ENCODE data around the gene SPINK8. TPM values are rescaled to one million over a fixed set of nuclear protein-coding genes. Genes with fewer than 3 reads are reported as not detected.

Gene SPINK8
- total and polyA plus RNA-seq, 7 donors: not detected

DNA sequence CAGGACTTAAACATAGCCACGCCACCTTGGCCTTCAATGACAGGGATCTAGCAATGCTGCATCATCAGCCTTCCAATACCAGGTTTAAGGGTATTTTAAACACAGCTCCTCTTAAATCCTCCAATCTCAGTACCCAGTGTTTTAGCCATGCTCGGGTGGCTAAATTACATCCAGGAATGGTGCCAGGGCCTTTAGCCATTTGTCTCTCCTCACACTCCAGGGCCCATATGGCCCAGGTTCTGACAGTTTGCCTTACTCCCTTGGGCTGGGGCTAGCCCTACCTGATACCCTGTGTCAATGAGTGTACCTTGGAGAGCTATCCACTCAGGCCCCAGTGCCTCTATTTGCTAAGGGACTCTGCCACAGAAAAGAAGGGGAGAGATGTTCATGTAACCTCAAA, 63.2 kb downstream of the SPINK8 start:
- H3K4me1 ChIP-seq: no peaks in the 10 kb centered on the region
- H3K27me3 ChIP-seq (ENCODE audit: insufficient read depth in 3 of 3, low read length in 2 of 3): no peaks in the 10 kb centered on the region
- H3K36me3 ChIP-seq (ENCODE audit: insufficient read depth in 1 of 2, low read depth in 1 of 2): peaks cover 2 to 41% of the 10 kb centered on the region in 2 donors
- TF ChIP-seq, protein P1, sequence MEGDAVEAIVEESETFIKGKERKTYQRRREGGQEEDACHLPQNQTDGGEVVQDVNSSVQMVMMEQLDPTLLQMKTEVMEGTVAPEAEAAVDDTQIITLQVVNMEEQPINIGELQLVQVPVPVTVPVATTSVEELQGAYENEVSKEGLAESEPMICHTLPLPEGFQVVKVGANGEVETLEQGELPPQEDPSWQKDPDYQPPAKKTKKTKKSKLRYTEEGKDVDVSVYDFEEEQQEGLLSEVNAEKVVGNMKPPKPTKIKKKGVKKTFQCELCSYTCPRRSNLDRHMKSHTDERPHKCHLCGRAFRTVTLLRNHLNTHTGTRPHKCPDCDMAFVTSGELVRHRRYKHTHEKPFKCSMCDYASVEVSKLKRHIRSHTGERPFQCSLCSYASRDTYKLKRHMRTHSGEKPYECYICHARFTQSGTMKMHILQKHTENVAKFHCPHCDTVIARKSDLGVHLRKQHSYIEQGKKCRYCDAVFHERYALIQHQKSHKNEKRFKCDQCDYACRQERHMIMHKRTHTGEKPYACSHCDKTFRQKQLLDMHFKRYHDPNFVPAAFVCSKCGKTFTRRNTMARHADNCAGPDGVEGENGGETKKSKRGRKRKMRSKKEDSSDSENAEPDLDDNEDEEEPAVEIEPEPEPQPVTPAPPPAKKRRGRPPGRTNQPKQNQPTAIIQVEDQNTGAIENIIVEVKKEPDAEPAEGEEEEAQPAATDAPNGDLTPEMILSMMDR (IDR thresholded peaks at IDR 0.05): no peak
- H3K9me3 ChIP-seq: no peaks in the 10 kb centered on the region
- intact Hi-C loops (cut with DNase I): loop anchor here in 1 of 2 donors (5.0 kb wide), 2 partner anchors 127 to 277 kb away; no protein-coding TSS in a partner anchor
- H3K4me3 ChIP-seq: no peak overlapping the region
- 60 to 65% (median 63%) methylated on average over 2 of the region's 2 CpGs for WGBS, 3 donors
- DNase-seq: no peak
- H3K27ac ChIP-seq: no peak overlapping the region
- no peak for ATAC-seq

DNA sequence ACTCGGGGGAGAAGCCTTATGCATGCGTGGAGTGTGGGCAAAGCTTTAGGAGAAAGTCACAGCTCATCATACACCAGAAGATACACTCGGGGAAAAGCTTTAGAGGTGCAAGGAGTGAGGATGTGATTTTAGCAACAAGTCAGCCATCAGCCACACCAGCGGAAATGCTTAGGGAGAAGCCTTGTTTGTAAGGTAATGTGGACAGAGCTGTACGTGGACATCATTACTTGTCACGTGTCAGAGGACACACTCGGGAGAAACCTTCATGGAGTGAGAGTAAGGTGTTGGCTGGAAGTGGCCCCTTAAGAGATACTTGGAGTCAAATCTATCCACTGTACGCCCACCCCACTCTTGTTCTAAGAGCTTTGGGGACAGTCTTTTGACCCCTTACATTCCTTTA, 63.9 kb downstream of the SPINK8 start:
- TF ChIP-seq, protein P1 (IDR thresholded peaks at IDR 0.05): no peak
- Histone ChIP-seq H3K4me1 (no peaks in the 10 kb centered on the region), H3K9me3 (no peaks in the 10 kb centered on the region), H3K4me3 (no peak overlapping the region), H3K27me3 (ENCODE audit: insufficient read depth in 3 of 3, low read length in 2 of 3) (no peaks in the 10 kb centered on the region), H3K27ac (no peak overlapping the region), H3K36me3 (ENCODE audit: insufficient read depth in 1 of 2, low read depth in 1 of 2) (peaks cover 2 to 43% of the 10 kb centered on the region in 2 donors)
- DNase-seq: no peak
- WGBS, 3 donors: 80 to 87% (median 82%) methylated on average over 8 of the region's 8 CpGs
- ATAC-seq: no peak
- intact Hi-C loops (cut with DNase I): no loop called here

DNA sequence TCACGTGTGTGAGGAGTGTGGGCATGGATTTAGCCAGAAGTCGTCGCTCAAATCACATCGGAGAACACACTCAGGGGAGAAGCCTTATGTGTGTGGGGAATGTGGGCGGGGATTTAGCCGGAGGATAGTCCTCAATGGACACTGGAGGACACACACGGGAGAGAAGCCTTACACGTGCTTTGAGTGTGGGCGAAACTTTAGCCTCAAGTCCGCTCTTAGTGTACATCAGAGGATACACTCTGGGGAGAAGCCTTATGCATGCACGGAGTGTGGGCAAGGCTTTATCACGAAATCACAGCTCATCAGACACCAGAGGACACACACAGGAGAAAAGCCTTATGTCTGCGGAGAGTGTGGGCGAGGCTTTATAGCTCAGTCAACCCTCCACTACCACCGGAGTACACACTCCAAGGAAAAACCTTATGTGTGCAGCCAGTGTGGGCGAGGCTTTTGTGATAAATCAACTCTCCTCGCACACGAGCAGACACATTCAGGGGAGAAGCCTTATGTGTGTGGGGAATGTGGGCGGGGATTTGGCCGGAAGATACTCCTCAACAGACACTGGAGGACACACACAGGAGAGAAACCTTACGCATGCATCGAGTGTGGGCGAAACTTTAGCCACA, 64.4 kb downstream of the SPINK8 start:
- H3K27ac ChIP-seq: no peak overlapping the region
- intact Hi-C loops (cut with DNase I): no loop called here
- H3K4me3 ChIP-seq: no peak overlapping the region
- DNase-seq (no peak), ATAC-seq (no peak)
- H3K36me3 ChIP-seq (ENCODE audit: insufficient read depth in 1 of 2, low read depth in 1 of 2): peaks cover 2 to 43% of the 10 kb centered on the region in 2 donors
- H3K9me3 ChIP-seq: no peaks in the 10 kb centered on the region
- 73 to 77% (median 75%) methylated on average over 23 of the region's 23 CpGs for WGBS, 3 donors
- TF ChIP-seq, protein P1 (IDR thresholded peaks at IDR 0.05): no peak
- H3K27me3 ChIP-seq (ENCODE audit: insufficient read depth in 3 of 3, low read length in 2 of 3): no peaks in the 10 kb centered on the region
- H3K4me1 ChIP-seq: no peaks in the 10 kb centered on the region

DNA sequence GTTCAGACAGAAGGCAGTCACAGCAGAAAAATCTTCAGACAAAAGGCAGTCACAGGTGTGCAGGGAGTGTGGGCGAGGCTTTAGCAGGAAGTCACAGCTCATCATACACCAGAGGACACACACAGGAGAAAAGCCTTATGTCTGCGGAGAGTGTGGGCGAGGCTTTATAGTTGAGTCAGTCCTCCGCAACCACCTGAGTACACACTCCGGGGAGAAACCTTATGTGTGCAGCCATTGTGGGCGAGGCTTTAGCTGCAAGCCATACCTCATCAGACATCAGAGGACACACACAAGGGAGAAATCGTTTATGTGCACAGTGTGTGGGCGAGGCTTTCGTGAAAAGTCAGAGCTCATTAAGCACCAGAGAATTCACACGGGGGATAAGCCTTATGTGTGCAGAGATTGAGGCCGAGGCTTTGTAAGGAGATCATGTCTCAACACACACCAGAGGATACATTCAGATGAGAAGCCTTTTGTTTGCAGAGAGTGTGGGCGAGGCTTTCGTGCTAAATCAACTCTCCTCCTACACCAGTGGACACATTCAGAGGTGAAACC, 65.0 kb downstream of the SPINK8 start:
- Histone ChIP-seq H3K9me3 (no peaks in the 10 kb centered on the region), H3K36me3 (ENCODE audit: insufficient read depth in 1 of 2, low read depth in 1 of 2) (peaks cover 2 to 43% of the 10 kb centered on the region in 2 donors), H3K27me3 (ENCODE audit: insufficient read depth in 3 of 3, low read length in 2 of 3) (no peaks in the 10 kb centered on the region), H3K27ac (no peak overlapping the region), H3K4me3 (no peak overlapping the region), H3K4me1 (no peaks in the 10 kb centered on the region)
- 77 to 78% (median 78%) methylated on average over 13 of the region's 13 CpGs for WGBS, 3 donors
- no peak for ATAC-seq
- DNase-seq: no peak
- TF ChIP-seq, protein P1 (IDR thresholded peaks at IDR 0.05): no peak
- intact Hi-C loops (cut with DNase I): no loop called here
